Mononuclear cell (primary cell): ENCODE measurements around the gene HCFC2. TPM values are rescaled to one million over a fixed set of nuclear protein-coding genes. Genes with fewer than 3 reads are reported as not detected.

Experiments used
- H3K27me3 ChIP-seq: 2 replicates; pipeline ENCODE4 v1.6.0; 2011; ENCODE audit warnings: low read length, control low read depth; ENCODE audit not compliant: insufficient read depth
- H3K4me1 ChIP-seq: 2 replicates; pipeline ENCODE4 v1.5.1; 2011; ENCODE audit warnings: mild to moderate bottlenecking, low read length, control low read depth; ENCODE audit not compliant: insufficient read depth
- H3K4me3 ChIP-seq: 2 replicates; pipeline ENCODE4 v1.5.1; 2011; ENCODE audit warnings: mild to moderate bottlenecking, low read length, moderate library complexity
- H3K9me3 ChIP-seq: 2 replicates; pipeline ENCODE4 v1.5.1; 2011; ENCODE audit warnings: low read depth, mild to moderate bottlenecking, control low read depth, low read length
- total RNA-seq: library from RNA; depleted of rRNA; stranded (reverse); fragments of >200 nt; gene quantifications from one replicate; pipeline ENCODE4 v1.2.3, GENCODE V29; 2012

The HCFC2 gene
- total RNA-seq, 1 donor: 23.4 TPM

DNA sequence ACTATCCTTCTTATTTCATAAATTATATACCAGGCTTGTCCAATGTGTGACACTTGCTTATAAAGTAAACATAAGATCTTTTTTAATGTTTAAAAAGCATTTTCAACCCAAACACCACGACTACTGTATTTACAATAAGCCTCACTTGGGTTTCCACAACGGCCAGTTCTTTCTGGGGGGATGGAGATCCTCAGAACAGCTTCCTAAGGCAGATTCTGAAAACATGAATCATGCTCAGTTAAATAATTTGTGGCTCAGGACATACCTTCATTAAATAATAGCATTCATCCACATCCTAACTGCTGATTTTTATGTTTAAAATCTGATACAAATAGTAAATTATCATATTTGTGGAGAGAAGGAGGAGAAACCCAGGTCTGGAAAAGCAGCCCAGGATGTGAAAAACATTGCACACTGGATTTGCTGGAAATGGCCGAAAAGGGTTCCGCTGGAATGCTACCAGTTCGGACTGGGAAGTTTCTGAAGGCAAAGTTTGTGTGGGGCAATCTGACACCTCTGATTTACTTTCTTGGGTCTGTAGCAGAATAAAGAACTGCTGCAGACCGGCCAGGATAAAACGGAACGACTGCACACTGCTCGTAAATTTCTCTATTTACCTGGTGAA, 14.9 kb upstream of the HCFC2 start:
- Histone ChIP-seq H3K27me3 (peaks cover 43% of the 10 kb centered on the region), H3K4me3 (no peak overlapping the region), H3K4me1 (peaks cover 8% of the 10 kb centered on the region), H3K9me3 (no peaks in the 10 kb centered on the region)

DNA sequence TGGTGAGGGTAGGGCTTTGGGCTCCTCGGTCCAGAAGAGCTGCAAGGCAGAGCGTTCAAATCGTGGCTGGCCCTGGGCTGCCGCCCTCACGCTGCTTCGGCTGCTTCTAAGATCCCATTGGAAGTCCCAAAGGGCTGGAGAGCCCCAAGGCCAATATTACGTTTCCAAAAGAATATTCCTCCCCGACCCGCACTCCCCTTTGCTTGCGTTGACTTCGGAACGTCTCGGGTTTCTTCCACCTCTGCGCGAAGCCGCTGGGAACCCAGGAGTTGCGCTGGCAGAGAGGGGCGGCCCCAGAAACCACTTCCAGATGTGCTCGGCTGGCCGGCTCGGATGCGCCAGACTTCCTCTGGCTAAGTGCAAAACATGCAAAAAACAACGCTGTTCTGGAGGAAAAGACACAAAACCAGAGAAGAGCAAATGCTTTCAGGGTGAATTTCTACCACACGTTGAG, 14.4 kb upstream of the HCFC2 start, which contains the start of gene GLT8D2:
Gene GLT8D2 (minus strand): TSS at position 285 of the 454 bp plus-strand sequence. CDS start 30,539 bp downstream, outside the sequence.
- Histone ChIP-seq H3K4me1 (peaks cover 8% of the 10 kb centered on the region), H3K27me3 (peaks cover 43% of the 10 kb centered on the region), H3K9me3 (no peaks in the 10 kb centered on the region)

DNA sequence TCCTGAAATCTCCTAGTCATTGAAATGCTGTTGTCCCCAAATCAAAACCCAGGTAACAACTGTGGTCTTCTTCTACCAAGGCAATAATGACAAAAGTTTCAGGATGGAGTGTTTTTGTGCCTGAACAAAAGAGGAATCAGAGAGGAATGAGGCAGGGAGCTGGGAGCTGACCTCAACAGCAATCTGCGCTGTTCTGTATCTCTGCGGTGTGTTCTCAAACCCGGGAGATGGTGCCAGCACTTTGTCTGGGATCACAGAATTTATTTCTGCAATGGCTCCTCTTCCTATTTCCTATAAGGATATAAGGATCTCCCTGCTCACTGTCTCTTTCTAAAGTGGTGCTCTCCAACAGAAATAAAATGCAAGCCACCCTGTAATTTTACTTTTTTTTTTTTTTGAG, 13.9 kb upstream of the HCFC2 start:
- Histone ChIP-seq H3K9me3 (no peaks in the 10 kb centered on the region), H3K4me1 (peaks cover 8% of the 10 kb centered on the region), H3K4me3 (no peak overlapping the region), H3K27me3 (peaks cover 43% of the 10 kb centered on the region)

More for the DNA sequence above, 14.4 kb upstream of the HCFC2 start, which contains the start of gene GLT8D2:
- no peak within 1 kb of the TSS for H3K4me3 ChIP-seq

DNA sequence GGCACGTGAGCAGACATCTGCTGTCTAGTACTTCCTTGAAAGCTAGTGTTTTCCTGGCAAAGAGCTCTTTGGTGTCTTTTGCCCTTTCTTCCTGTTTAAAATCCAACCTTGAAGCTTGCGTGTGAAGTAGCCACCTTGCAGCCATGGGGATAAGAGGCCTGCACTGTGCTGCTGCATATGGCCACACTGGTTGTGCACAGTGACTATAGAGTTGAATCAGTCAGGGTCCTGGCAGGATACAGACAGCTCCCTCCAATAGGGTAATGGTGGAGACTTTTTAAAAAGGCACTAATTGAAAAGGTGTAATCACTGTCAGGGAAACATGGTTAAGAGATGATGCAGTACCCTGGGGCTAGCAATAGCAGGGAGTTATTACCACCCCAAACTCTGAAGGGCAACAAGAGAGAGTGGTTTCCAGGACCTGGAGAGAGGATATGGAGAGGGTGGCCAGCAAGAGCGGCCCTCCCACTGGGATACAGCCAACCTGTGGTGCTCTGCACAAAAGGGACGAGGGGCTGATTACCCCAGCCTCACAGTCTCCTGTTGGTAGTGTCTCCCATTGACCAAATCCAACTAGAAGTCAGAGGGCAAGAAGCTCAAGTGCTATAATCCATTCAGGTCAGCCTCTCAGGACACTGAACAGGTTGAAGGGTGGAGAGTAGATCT, 9.5 kb upstream of the HCFC2 start:
- Histone ChIP-seq H3K4me3 (no peak overlapping the region), H3K4me1 (peaks cover 7% of the 10 kb centered on the region), H3K9me3 (no peaks in the 10 kb centered on the region), H3K27me3 (peaks cover 32% of the 10 kb centered on the region)

DNA sequence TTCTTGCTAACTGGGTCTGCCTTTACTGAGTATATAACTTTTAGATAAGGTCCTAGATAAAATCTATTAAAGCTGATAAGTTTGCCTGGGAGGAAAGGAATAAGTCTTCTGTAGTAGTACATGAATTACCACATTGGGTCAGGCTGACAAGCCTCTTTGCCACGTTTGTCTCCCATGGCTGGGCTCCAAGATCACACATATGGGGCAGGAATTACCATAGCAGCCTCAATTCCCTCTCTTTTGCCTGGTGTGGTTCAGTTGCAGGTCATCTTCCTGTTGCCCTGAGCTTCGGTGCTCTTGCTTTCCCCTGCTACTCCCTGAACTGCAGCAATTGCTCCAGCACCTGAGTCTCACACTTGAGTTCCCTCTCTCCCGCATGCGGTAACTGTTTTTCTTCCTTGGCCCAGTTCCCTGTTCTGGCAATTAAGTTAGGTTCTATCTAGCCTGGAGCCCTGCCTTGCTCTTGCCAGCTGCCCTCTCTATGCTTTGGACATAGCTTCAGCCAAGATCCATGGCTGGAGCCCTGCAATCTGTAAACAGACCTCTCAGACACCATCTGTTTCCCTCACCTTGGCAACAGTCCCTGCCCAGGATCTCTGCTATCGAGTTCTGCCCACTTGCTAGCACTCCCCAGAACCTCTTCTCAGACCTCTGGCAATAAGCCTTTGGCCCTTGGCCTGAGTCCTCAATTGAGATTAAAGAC, 8.5 kb upstream of the HCFC2 start:
- Histone ChIP-seq H3K27me3 (peaks cover 24% of the 10 kb centered on the region), H3K9me3 (no peaks in the 10 kb centered on the region), H3K4me3 (no peak overlapping the region), H3K4me1 (no peaks in the 10 kb centered on the region)

DNA sequence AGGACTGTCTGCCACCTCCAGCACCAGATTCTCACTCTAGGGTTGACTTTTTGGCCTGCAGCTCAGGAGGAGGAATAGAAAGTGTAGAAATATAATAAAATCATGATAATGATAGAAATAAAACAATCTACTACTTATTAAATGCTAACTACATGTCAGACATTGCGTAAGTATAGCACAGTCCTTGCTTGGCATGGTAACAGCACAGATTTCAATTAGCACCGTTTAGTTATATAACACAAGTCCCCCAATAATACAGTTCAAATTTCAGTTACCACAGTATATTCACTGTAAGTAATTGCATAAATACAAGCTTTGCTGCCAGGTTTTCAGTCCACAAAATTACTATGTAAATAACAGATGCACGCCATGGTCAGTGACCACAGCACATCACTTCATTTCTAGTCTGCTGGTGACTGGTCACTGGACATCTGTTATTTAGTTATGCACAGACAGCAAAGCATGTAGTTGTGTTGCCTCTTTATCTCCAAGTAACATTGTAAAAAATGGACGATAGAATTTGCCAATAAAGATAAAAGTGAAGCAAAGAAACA, 7.8 kb upstream of the HCFC2 start:
- Histone ChIP-seq H3K27me3 (peaks cover 17% of the 10 kb centered on the region), H3K4me1 (no peaks in the 10 kb centered on the region)

DNA sequence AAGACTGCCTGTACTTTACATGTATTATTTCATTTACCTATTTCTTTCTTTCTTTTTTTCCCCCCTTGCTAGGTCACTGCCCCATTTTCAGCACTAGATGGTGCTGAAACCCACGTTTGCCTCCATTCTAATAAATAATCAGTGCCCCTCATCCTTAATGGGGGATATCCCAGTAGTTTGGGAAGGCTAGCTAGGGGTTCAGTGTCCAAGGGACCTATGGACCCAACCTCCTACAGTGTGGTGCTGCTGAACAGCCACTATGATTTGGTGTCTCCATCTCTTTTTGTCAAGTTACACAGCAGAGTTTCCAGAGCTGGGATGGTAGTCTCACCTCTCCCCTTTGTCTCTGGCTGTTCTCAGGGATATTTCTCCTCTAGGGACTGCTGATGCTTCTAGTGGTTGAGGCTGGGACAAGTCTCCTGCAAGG, 6.5 kb upstream of the HCFC2 start:
- Histone ChIP-seq H3K27me3 (peaks cover 4% of the 10 kb centered on the region), H3K4me3 (no peak overlapping the region), H3K9me3 (no peaks in the 10 kb centered on the region), H3K4me1 (no peaks in the 10 kb centered on the region)

More for the DNA sequence above, 7.8 kb upstream of the HCFC2 start:
- Histone ChIP-seq H3K9me3 (no peaks in the 10 kb centered on the region), H3K4me3 (no peak overlapping the region)

DNA sequence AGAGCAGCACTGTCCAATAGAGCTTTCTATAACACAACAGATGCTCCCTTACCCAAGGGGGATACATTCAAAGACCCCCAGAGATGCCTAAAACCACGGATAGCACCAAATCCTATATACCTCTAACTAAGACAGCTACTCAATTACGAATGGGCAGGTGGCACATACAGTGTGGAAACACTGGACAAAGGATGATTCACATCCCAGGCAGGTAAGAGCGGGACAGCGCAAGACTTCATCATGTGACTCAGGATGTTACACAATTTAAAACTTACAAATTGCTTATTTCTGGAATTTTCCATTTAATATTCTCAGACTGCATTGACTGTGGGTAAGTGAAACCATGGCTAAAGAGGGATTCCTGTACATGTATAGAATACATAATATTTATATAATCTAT, 5.5 kb upstream of the HCFC2 start:
- Histone ChIP-seq H3K4me3 (no peak overlapping the region), H3K9me3 (no peaks in the 10 kb centered on the region), H3K27me3 (no peaks in the 10 kb centered on the region), H3K4me1 (peaks cover 6% of the 10 kb centered on the region)

DNA sequence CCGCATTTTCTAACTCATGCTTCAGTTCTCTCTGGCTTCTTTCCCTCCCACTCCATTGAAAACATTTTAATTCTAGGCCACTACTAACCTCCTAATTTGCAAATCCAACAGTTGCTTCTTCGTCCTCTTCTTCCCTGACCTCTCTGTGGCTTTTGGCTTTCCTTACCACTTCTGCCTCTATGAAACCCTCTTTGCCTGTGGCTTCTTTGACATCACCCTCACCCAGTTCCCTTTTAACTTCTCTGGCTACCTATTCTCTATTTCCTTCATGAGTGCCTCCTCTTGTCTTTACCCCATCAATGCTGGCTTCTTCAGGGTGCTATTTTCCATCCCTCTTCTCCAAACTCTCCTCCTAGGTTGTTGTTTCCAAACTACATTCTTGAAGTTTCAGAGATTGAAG, 4.4 kb upstream of the HCFC2 start:
- no peaks in the 10 kb centered on the region for H3K9me3 ChIP-seq
- no peaks in the 10 kb centered on the region for H3K27me3 ChIP-seq
- peaks cover 8% of the 10 kb centered on the region for H3K4me1 ChIP-seq
- no peak overlapping the region for H3K4me3 ChIP-seq

DNA sequence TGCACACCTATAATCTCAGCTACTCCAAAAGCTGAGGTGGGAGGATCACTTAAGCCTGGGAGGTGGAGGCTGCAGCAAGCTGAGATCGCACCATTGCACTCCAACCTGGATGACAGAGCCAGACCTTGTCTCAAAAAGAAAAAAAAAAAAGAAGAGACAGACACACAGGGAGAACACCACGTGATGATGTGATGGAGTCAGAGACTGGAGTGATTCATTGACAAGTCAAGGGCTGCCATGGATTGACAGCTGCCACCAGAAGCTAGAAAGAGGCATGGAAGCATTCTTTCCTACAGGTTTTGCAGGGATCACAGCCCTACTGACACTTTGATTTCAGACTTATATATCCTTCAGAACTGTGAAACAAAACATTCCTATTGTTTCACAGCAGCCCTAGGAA, 3.5 kb upstream of the HCFC2 start:
- H3K27me3 ChIP-seq: no peaks in the 10 kb centered on the region
- H3K9me3 ChIP-seq: no peaks in the 10 kb centered on the region
- no peak overlapping the region for H3K4me3 ChIP-seq
- peaks cover 17% of the 10 kb centered on the region for H3K4me1 ChIP-seq

DNA sequence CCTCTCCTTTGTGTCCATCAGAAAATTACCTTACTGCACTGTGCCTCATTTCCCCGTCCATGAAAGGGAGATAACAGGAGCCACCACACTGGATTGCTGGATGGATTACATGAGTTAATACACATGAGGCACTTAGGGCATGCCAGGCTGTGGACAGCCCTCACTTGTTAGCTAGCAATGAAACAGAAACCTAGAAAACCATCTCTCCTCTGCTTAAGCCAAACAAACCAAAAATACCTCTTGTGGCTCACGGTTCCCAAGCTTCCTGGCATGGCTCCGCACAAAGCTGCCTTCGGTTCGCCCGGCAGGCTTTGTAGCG, 660 bp upstream of the HCFC2 start:
- Histone ChIP-seq H3K4me3 (peak overlapping the region; percentile 86), H3K27me3 (no peaks in the 10 kb centered on the region), H3K4me1 (peaks cover 19% of the 10 kb centered on the region), H3K9me3 (no peaks in the 10 kb centered on the region)

DNA sequence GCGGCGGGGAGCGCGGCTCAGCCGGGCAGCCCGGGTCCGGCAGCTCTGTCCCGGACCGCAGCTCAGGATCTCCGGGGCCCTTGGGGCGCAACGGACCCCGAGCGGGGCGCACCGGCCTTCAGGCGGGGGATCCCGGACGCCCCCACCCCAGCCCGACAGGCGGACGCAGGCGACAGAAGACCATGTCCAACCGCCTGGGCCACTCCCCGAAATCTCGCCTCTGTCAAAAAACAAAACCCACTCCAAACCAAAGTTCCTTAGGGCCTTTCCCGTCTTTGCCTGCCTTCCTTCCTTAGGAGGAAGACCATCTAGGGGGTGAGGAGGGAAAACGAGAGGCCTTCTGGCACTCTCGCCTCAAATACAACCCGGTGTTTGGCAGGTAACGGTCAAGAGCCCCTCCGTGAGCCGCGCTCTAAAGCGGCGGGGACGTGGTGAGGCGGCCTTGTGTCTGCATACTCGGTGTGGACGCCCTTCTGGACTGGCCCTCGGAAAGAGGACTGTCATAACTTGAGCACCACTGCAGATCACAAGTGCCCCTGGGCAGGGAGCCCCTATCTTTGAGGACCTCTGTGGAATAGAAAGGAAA, 604 bp downstream of the HCFC2 start:
- Histone ChIP-seq H3K27me3 (no peaks in the 10 kb centered on the region), H3K4me3 (peak overlapping the region; percentile 86), H3K9me3 (no peaks in the 10 kb centered on the region), H3K4me1 (peaks cover 19% of the 10 kb centered on the region)

DNA sequence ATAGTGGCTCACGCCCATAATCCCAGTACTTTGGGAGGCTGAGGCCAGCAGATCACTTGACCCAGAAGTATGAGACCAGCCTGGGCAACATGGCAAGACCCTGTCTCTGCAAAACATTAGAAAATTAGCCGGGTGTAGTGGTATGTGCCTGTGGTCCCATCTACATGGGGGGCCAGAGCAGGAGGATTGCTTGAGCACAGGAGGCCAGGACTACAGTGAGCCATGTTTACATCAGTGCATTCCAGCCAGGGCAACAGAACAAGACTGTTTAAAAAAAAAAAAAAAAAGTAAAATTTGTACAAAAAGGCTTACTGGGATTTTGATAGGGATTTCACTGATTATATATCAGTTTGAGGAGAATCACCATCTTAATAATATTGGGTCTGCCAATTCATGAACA, 7.8 kb downstream of the HCFC2 start:
- no peaks in the 10 kb centered on the region for H3K27me3 ChIP-seq
- no peaks in the 10 kb centered on the region for H3K9me3 ChIP-seq
- H3K4me3 ChIP-seq: no peak overlapping the region
- peaks cover 3% of the 10 kb centered on the region for H3K4me1 ChIP-seq

DNA sequence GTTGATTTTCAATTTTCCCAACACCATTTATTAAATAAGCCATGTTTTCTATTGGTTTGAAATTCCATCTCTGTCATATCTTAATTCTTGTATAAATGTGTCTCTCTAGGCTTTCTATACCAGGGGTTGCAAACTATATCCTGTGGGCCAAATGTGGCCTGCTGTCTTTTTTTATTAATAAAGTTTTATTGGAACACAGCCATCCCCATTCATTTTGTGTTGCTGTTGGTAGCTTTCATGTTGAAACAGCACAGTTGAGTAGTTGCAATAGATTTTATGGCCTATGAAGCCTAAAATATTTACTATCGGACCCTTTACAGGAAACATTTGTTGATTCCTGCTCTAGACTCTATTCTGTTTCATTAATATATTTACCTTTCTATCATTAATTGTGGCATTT, 9.4 kb downstream of the HCFC2 start:
- Histone ChIP-seq H3K4me1 (peaks cover 3% of the 10 kb centered on the region), H3K27me3 (no peaks in the 10 kb centered on the region), H3K4me3 (no peak overlapping the region), H3K9me3 (no peaks in the 10 kb centered on the region)

DNA sequence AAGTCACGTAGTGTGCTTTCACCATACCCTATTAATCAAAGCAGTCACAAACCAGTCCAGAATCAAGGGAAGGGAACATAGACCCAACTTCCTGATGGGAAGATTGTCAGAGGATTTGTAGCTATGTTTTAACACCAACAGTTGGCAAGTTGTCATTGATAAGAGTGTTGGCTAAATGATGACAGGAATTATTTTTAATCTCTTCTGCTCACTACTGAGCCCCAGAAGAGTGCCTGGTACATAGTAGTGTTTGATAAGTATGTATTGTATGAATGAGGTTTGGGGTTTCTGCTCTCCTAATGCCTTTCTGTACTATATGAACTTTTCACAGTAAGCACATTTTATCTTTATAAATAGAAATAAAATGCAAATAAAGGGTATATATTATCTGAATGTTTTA, 14.7 kb downstream of the HCFC2 start:
- no peaks in the 10 kb centered on the region for H3K27me3 ChIP-seq
- H3K4me1 ChIP-seq: peaks cover 3% of the 10 kb centered on the region
- no peaks in the 10 kb centered on the region for H3K9me3 ChIP-seq
- no peak overlapping the region for H3K4me3 ChIP-seq
